ENCODE results near the gene PBX3.

DNA sequence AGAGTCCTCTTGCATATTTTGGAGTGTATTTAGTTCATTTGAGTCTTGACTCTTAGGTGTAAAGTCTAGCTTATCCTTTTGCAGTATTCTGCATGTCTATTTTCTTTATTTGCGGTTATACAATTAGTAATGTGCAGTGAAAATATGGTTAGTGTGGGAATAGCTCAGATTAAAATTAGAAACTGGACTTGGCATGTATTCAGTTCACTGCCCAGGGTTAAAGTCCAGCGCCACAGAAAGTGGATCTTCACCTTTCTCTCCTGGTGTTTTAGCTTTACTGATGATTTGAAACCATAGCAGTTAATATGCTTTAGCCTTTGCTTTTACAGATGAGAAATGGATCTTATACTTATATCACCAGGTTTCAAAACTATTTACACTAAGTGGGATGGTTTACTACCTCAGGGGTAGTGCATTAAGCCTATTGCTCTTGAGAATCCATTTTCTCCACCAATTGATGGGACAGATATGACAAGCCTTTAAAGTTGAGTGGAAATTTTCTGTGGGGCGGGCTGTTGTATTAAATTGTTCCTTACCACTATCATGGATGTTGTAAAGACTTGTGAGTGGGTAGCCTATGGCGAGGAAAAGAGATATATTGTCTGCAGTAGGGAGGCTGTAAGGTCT is 48.9 kb downstream of the PBX3 start:
- no peak for TF ChIP-seq EZH2 (IDR thresholded peaks at IDR 0.05; ENCODE audit: low read length)
- TF ChIP-seq, protein P1, sequence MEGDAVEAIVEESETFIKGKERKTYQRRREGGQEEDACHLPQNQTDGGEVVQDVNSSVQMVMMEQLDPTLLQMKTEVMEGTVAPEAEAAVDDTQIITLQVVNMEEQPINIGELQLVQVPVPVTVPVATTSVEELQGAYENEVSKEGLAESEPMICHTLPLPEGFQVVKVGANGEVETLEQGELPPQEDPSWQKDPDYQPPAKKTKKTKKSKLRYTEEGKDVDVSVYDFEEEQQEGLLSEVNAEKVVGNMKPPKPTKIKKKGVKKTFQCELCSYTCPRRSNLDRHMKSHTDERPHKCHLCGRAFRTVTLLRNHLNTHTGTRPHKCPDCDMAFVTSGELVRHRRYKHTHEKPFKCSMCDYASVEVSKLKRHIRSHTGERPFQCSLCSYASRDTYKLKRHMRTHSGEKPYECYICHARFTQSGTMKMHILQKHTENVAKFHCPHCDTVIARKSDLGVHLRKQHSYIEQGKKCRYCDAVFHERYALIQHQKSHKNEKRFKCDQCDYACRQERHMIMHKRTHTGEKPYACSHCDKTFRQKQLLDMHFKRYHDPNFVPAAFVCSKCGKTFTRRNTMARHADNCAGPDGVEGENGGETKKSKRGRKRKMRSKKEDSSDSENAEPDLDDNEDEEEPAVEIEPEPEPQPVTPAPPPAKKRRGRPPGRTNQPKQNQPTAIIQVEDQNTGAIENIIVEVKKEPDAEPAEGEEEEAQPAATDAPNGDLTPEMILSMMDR (optimal IDR thresholded peaks at IDR 0.05 in 1 of 3, IDR thresholded peaks at IDR 0.05 in 1 of 3, conservative IDR thresholded peaks at IDR 0.05 in 1 of 3; ENCODE audit: extremely low read depth in 1 of 3, insufficient read depth in 2 of 3, low read length in 3 of 3), result no peak
